AG20443 (cell line): ENCODE measurements around the gene KCND2.

Source experiments
- DNase-seq: peaks from one replicate; pipeline ENCODE4 v3.0.0; 2012; ENCODE audit warnings: low spot score, mixed read lengths

KCND2 gene

DNA sequence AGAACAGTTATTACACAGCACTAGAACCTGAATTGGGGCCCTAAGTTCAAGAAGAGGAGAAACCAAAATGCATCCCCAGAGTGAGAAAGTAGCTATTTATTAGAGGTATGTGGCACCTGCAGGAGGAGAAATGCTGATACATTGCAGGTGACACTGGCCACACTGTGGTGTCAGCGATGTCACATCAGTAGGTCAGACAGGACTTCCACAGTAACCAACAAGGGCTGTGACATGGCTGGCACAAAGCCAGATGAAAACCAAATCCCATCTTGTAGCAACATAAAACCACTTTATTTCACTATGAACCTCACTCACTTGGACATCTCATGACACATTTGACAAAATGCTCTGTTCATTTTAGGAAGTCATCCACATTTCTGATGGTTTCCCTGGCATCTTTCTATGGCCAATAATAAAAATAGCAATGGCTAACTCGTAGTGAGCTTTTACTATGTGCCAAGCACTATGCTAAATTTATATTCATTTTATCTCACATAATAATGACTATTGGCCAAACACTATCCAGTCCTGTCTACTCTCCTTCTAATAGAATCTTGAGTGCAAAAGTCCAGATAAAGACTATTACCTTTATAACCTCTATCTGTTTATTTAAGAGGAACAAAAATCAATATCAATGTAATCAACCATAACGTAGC is 430.7 kb downstream of the KCND2 start:
- no peak for DNase-seq

DNA sequence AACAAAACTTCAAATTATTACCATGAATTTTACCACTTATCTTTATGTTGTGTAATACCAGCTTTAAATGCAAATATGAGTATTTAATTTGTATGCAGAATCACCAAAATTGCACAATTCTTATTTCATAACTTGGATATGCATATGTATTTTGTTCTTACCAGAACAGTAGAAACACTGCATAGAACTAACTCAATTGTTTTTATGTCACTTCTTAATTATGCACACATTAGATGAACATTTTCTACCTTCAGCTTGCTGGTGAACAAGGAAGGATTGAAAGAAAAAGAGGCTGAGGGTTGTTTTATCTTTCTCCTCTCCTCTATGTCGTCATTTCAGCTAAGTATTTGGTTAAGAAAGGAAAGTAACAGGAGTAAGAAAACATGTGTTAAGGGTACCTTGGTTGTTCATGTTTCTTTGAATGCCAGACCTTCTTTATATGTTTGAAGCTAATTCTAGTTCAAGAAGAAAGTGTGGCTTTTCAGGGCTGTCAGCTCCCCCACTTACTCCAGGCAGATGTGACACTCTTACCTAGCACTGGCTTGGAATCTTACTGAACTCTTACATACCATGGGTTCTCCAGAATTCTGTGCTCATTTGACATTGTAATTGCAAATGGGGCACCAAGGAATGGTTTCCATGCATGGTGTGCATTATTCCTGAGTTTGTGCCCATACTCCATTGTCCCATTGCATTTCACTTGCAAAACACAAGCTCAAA is 436.4 kb downstream of the KCND2 start:
- no peak for DNase-seq

GRCh38 chr7:120709972-120710320 is 437.0 kb downstream of the KCND2 start:
- DNase-seq: no peak

- no peak for DNase-seq
Measured at GRCh38 chr7:120714945-120715344, 442.0 kb downstream of the KCND2 start.

DNA sequence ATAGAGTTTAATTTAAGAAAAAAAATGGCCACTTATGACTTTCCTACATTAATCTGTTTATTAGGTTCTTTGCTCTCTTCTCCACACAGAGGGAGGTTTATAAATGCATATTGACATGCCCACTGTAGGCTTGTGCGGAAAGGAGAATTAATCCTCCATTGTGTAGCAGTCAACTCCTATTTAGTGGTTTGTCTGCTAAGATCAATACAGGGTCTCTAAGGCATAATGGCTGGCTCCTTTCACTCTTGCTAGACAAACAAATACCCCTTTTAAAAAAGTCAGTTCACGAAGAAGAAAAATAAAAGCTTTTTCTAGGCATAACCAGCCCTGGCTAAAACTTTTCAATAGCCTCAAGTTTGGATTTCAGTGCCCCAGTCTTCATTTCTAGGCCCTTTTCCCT is 443.3 kb downstream of the KCND2 start:
- no peak for DNase-seq

- no peak for DNase-seq
Measured at GRCh38 chr7:120717166-120717565, 444.2 kb downstream of the KCND2 start.

DNA sequence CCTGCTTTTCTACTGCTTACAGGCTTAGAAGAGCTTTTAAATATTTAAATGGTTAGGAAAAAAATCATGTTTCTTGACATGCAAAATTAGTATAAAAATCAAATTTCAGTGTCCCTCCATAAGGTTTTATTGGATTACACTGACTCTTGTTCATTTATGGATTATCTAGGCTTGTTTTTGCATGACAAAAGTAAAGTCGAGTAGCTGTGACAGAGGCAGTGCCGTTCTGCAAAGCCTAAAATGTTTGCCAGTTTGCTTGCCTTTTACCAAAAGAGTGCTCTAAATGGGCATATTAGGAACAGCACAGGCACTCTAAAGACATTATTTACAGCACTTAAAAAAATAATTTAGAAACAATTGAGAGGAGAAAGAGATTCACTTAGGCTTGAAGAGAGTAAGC is 445.4 kb downstream of the KCND2 start:
- DNase-seq: no peak

GRCh38 chr7:120720317-120720716 is 447.3 kb downstream of the KCND2 start:
- no peak for DNase-seq

GRCh38 chr7:120723465-120724385 is 450.8 kb downstream of the KCND2 start:
- DNase-seq: no peak

DNA sequence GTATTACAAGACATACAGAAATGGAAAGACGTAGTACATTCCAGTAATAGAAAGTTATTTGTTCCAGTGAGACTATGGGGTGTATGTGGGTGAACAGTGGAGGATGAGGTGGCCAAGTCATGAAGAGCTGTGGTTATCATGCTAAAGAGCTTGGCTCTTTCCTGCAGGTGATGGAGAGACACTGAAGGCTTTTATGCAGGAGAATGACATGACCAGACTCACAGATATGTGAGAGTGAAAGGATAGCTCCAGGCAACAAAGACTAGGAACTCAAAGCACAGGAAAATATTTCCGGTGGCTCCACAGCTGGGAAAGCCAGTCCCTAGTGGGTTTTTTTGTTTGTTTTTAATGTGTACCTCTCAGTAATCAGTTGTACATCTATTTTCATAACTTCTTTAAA is 451.5 kb downstream of the KCND2 start:
- DNase-seq: no peak

DNA sequence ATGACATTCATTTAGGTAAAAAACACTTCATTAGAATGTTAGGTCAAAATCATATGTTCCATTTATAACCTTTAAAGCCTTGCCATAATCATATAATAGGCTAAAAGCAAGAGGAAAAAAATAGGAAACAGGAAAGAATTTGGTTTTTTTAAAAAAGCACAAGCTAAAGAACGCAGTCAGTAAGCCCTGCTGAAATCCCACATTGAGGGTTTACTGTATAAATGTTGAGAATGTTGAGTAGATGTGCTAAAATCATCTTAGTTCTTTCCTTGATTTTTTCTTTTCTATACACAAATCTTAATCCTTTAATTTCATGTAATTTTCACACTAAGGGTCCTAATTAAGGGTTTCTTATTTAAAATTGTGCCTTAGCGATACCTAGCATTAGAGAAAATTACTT is 452.0 kb downstream of the KCND2 start:
- no peak for DNase-seq

- DNase-seq: peak; percentile 29
Measured at GRCh38 chr7:120725376-120726039, 452.5 kb downstream of the KCND2 start.

DNA sequence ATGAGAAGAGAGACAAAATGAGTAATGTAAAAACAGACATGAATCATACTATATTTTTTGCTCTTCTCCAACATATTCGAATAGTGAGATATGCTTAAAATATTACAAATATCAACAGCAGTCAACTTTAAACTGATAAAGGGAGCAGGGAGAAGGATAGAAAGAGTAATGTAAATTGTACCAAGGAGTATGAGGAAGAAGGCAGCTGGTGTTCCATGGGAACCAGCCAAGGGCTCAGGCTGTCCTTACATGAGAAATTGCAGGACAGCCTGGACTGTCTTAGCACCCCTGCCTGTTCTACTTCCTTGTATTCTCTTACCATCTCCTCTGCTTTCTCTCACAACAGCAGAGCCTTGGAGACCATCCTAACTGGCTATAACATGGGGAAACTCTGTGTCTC is 456.3 kb downstream of the KCND2 start:
- no peak for DNase-seq

GRCh38 chr7:120731271-120731670 is 458.3 kb downstream of the KCND2 start:
- no peak for DNase-seq

- DNase-seq: no peak
Measured at GRCh38 chr7:120732256-120732655, 459.3 kb downstream of the KCND2 start.

GRCh38 chr7:120733143-120733542 is 460.2 kb downstream of the KCND2 start:
- DNase-seq: peak; percentile 12

- DNase-seq: no peak
Measured at GRCh38 chr7:120733835-120734234, 460.9 kb downstream of the KCND2 start.

DNA sequence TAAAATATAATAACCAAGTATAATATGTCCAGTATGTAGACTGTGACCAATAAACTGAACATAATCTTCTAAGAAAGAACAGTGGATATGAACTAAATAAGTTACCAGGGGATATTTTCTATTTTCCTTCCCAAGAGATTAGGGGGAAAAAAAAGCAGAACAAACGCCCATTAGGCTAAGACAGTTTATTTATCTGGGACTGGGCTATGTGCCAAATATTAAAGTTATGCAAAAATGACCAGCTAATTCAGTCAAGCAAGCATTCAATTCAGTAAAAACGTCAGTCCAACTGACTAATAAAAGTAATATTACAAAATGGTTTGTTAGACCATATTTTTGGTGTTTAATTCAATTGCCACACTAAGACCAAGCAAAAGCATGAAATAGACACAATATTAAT is 462.8 kb downstream of the KCND2 start:
- DNase-seq: no peak

- no peak for DNase-seq
Measured at GRCh38 chr7:120738816-120739215, 465.8 kb downstream of the KCND2 start.

DNA sequence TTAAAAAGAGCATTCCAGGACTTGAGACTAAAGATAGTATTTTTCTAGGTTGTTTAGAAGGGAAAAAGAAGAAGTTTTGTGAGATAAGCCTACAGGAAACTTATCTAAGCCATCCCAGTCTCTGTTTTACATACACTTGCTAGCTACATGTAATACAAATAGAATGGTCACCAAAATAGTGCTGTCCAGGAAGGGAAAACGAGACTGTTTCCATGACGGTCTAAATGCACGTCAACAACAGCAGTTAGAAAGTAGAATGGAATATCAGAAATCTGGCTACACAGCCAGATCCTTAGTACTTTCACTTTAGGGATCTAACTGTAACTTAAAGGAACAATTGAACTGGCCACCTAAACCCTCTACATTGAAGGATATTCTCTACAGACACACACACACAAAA is 467.4 kb downstream of the KCND2 start:
- no peak for DNase-seq

DNA sequence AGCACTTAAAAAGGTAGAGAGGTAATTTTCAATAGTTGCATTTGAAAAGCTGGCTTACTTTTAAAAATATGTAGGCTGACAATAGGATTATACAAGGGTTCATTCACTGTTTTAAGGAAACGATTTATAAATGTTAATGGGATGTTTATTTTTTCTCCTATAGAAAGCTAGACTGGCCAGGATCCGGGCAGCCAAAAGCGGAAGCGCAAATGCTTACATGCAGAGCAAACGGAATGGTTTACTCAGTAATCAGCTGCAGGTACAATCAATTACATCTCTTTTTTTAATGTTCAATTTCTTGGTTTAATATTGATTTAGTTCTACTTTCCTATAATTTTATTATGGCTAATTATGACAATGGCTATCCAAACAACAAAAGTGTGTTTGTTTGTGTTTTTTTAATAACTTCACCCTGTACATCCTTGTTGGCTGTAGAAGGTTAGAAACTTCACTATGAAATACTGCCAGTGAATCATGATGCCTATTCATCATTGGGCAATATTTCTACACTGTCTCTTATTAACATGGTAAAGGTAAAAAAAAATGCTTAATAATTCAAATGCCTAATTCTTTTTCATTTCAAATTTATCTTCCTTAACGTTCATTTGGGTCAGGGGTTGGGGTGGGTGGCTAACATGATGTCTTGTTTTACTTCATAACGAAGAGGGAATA is 468.5 kb downstream of the KCND2 start:
- no peak for DNase-seq

GRCh38 chr7:120742372-120742771 is 469.4 kb downstream of the KCND2 start:
- DNase-seq: no peak
